GM23248 (cell line): ENCODE data around the gene CCDC90B. TPM values are rescaled to one million over a fixed set of nuclear protein-coding genes. Genes with fewer than 3 reads are reported as not detected.

Experiments used
- DNase-seq: peaks from one replicate; pipeline ENCODE4 v3.0.0-alpha.2; 2015
- H2AFZ ChIP-seq: fragments of 200-600 bp; sonication (generic); 2 replicates; pipeline ENCODE4 v1.6.1; 2016; ENCODE audit warnings: antibody characterized with exemption
- H3F3A ChIP-seq: fragments of 200-600 bp; sonication (generic); 2 replicates; pipeline ENCODE4 v1.6.1; 2016; ENCODE audit warnings: mild to moderate bottlenecking, antibody characterized with exemption, mixed run types; ENCODE audit not compliant: insufficient read depth
- H3K27ac ChIP-seq: fragments of 200-600 bp; sonication (generic); 2 replicates; pipeline ENCODE4 v1.5.1; 2016; ENCODE audit warnings: mild to moderate bottlenecking
- H3K27me3 ChIP-seq: fragments of 200-600 bp; sonication (generic); replicated peaks from 2 replicates; pipeline ENCODE4 v1.6.1; 2016; ENCODE audit warnings: mild to moderate bottlenecking; ENCODE audit not compliant: insufficient read depth
- H3K36me3 ChIP-seq: fragments of 200-600 bp; sonication (generic); 2 replicates; pipeline ENCODE4 v1.6.1; 2016; ENCODE audit warnings: low read depth, mild to moderate bottlenecking
- H3K4me1 ChIP-seq: fragments of 200-600 bp; sonication (generic); 2 replicates; pipeline ENCODE4 v1.6.1; 2016; ENCODE audit warnings: mild to moderate bottlenecking; ENCODE audit not compliant: insufficient read depth
- H3K4me2 ChIP-seq: fragments of 200-600 bp; sonication (generic); one replicate; pipeline ENCODE4 v1.6.1; 2016; ENCODE audit warnings: mild to moderate bottlenecking; ENCODE audit not compliant: unreplicated experiment
- H3K4me3 ChIP-seq: fragments of 200-600 bp; sonication (generic); 2 replicates; pipeline ENCODE4 v1.5.1; 2016; ENCODE audit warnings: mild to moderate bottlenecking
- H3K79me2 ChIP-seq: fragments of 200-600 bp; sonication (generic); 2 replicates; pipeline ENCODE4 v1.6.1; 2016; ENCODE audit warnings: mild to moderate bottlenecking; ENCODE audit not compliant: insufficient read depth
- H3K9ac ChIP-seq: fragments of 200-600 bp; sonication (generic); 2 replicates; pipeline ENCODE4 v1.6.1; 2016; ENCODE audit warnings: mild to moderate bottlenecking
- H3K9me2 ChIP-seq: fragments of 200-600 bp; sonication (generic); 2 replicates; pipeline ENCODE4 v1.6.1; 2016; ENCODE audit warnings: mixed run types, mild to moderate bottlenecking, moderate library complexity; ENCODE audit not compliant: insufficient read depth
- H3K9me3 ChIP-seq: fragments of 200-600 bp; sonication (generic); one replicate; pipeline ENCODE4 v1.6.1; 2017; ENCODE audit warnings: low read depth
- H4K20me1 ChIP-seq: fragments of 200-600 bp; sonication (generic); 2 replicates; pipeline ENCODE4 v1.6.0; 2016; ENCODE audit not compliant: insufficient read depth
- EZH2 ChIP-seq: fragments of 200-600 bp; sonication (generic); IDR thresholded peaks from 2 replicates; pipeline ENCODE4 v1.6.1; 2018; ENCODE audit warnings: antibody characterized with exemption, mild to moderate bottlenecking; ENCODE audit not compliant: insufficient read depth, poor library complexity, severe bottlenecking
- EZH2phosphoT487 ChIP-seq: fragments of 200-600 bp; sonication (generic); IDR thresholded peaks from 2 replicates; pipeline ENCODE4 v1.6.1; 2018; ENCODE audit warnings: antibody characterized with exemption, moderate library complexity, mild to moderate bottlenecking, low read depth; ENCODE audit not compliant: insufficient read depth
- WGBS, 2 experiments: methylation state at CpG; one replicate each; pipeline ENCODE4 v1.1.6; 2015 to 2017; ENCODE audit warnings: low lambda C conversion rate in 2 of 2, low coverage in 1 of 2; ENCODE audit errors: missing lambda C conversion rate in 2 of 2; 5-methylcytosine and 5-hydroxymethylcytosine counted together
- in situ Hi-C: fragments of 300-500 bp; cut with MboI; formaldehyde crosslinking; loops from 2 replicates; pipeline ENCODE4 v1.15.0; 2020
- polyA plus RNA-seq: library from polyadenylated mRNA; unstranded; fragments of >200 nt; fragmentation: Nextera tagmentation; extraction: Ambion mirVana; gene quantifications from 2 replicates; pipeline ENCODE4 v1.2.1, GENCODE V29; 2016
- total RNA-seq: library from RNA; depleted of rRNA; stranded (reverse); fragments of >200 nt; shearing (Covaris generic); gene quantifications from 2 replicates; pipeline ENCODE4 v1.2.3, GENCODE V29; 2014

CCDC90B gene
- total and polyA plus RNA-seq, 2 experiments from 2014 or later: 49.9 to 97.8 TPM

GRCh38 chr11:83238111-83238510 lies 48.1 kb downstream of the CCDC90B start:
- H4K20me1 ChIP-seq: no peaks in the 10 kb centered on the region
- DNase-seq: no peak

GRCh38 chr11:83235825-83236224 lies 50.3 kb downstream of the CCDC90B start:
- no peak for DNase-seq
- Histone ChIP-seq H3K36me3 (no peaks in the 10 kb centered on the region; the same call in 1 of the 2 replicates), H3K27ac (no peak overlapping the region), H3K4me1 (no peaks in the 10 kb centered on the region), H3K79me2 (no peaks in the 10 kb centered on the region), H3K9me2 (no peaks in the 10 kb centered on the region), H3K9me3 (no peaks in the 10 kb centered on the region), H3F3A (no peaks in the 10 kb centered on the region), H4K20me1 (no peaks in the 10 kb centered on the region), H3K27me3 (no peaks in the 10 kb centered on the region), H3K4me2 (no peak overlapping the region), H3K9ac (no peak overlapping the region), H2AFZ (no peak overlapping the region), H3K4me3 (no peak overlapping the region)
- no peak for TF ChIP-seq EZH2
- TF ChIP-seq EZH2phosphoT487: no peak
- in situ Hi-C loops: no loop called here
- WGBS, 2 experiments: 89 to 92% methylated on average over 1 of the region's 1 CpG

More at GRCh38 chr11:83238111-83238510, 48.1 kb downstream of the CCDC90B start:
- H3K79me2 ChIP-seq: no peaks in the 10 kb centered on the region
- H3F3A ChIP-seq: no peaks in the 10 kb centered on the region
- H3K9me2 ChIP-seq: no peaks in the 10 kb centered on the region
- no peaks in the 10 kb centered on the region; the same call in 1 of the 2 replicates for H3K36me3 ChIP-seq
- 66 to 72% methylated on average over 3 of the region's 3 CpGs for WGBS, 2 experiments
- no peaks in the 10 kb centered on the region for H3K27me3 ChIP-seq
- H3K9ac ChIP-seq: no peak overlapping the region
- TF ChIP-seq EZH2 (no peak), EZH2phosphoT487 (no peak)
- H3K9me3 ChIP-seq: no peaks in the 10 kb centered on the region
- no peak overlapping the region for H2AFZ ChIP-seq
- in situ Hi-C loops: no loop called here
- no peak overlapping the region for H3K4me3 ChIP-seq
- no peak overlapping the region for H3K27ac ChIP-seq
- H3K4me2 ChIP-seq: no peak overlapping the region
- H3K4me1 ChIP-seq: 0 out of 2 replicates have a peak, but pooled peaks cover 3% of the 10 kb centered on the region

GRCh38 chr11:83223457-83223856 lies 62.7 kb downstream of the CCDC90B start:
- no peak for TF ChIP-seq EZH2
- no peak for TF ChIP-seq EZH2phosphoT487
- Histone ChIP-seq H3K79me2 (no peaks in the 10 kb centered on the region), H3K27me3 (no peaks in the 10 kb centered on the region), H2AFZ (no peak overlapping the region), H3F3A (no peaks in the 10 kb centered on the region), H3K9ac (no peak overlapping the region), H3K4me3 (no peak overlapping the region), H3K27ac (no peak overlapping the region), H3K36me3 (no peaks in the 10 kb centered on the region), H3K9me3 (no peaks in the 10 kb centered on the region), H3K4me1 (no peaks in the 10 kb centered on the region), H4K20me1 (no peaks in the 10 kb centered on the region), H3K4me2 (no peak overlapping the region), H3K9me2 (no peaks in the 10 kb centered on the region)
- in situ Hi-C loops: no loop called here
- 92 to 96% methylated on average over 2 of the region's 2 CpGs for WGBS, 2 experiments
- no peak for DNase-seq

- 69 to 86% methylated on average over 1 of the region's 1 CpG for WGBS, 2 experiments
- no peak overlapping the region for H3K4me3 ChIP-seq
- DNase-seq: peak; percentile 23
Measured at GRCh38 chr11:83222499-83222898, 63.7 kb downstream of the CCDC90B start.

GRCh38 chr11:83221694-83222093 lies 64.5 kb downstream of the CCDC90B start:
- no peak overlapping the region for H2AFZ ChIP-seq
- TF ChIP-seq EZH2 (no peak), EZH2phosphoT487 (no peak)

More at GRCh38 chr11:83222499-83222898, 63.7 kb downstream of the CCDC90B start:
- Histone ChIP-seq H3K27ac (no peak overlapping the region), H3F3A (no peaks in the 10 kb centered on the region), H3K4me1 (no peaks in the 10 kb centered on the region), H2AFZ (no peak overlapping the region), H3K9ac (no peak overlapping the region), H3K36me3 (no peaks in the 10 kb centered on the region), H4K20me1 (no peaks in the 10 kb centered on the region), H3K79me2 (no peaks in the 10 kb centered on the region), H3K9me3 (no peaks in the 10 kb centered on the region), H3K9me2 (no peaks in the 10 kb centered on the region), H3K4me2 (no peak overlapping the region), H3K27me3 (no peaks in the 10 kb centered on the region)
- in situ Hi-C loops: no loop called here
- TF ChIP-seq EZH2: no peak
- TF ChIP-seq EZH2phosphoT487: no peak

More at GRCh38 chr11:83221694-83222093, 64.5 kb downstream of the CCDC90B start:
- Histone ChIP-seq H3K9ac (no peak overlapping the region), H4K20me1 (no peaks in the 10 kb centered on the region), H3K79me2 (no peaks in the 10 kb centered on the region), H3K4me1 (no peaks in the 10 kb centered on the region), H3K9me3 (no peaks in the 10 kb centered on the region), H3K27ac (no peak overlapping the region), H3F3A (no peaks in the 10 kb centered on the region), H3K4me2 (no peak overlapping the region), H3K27me3 (no peaks in the 10 kb centered on the region), H3K36me3 (no peaks in the 10 kb centered on the region), H3K4me3 (no peak overlapping the region), H3K9me2 (no peaks in the 10 kb centered on the region)
- DNase-seq: no peak
- in situ Hi-C loops: no loop called here
